Measurements from ENCODE around the gene LDAF1.

LDAF1 gene

DNA sequence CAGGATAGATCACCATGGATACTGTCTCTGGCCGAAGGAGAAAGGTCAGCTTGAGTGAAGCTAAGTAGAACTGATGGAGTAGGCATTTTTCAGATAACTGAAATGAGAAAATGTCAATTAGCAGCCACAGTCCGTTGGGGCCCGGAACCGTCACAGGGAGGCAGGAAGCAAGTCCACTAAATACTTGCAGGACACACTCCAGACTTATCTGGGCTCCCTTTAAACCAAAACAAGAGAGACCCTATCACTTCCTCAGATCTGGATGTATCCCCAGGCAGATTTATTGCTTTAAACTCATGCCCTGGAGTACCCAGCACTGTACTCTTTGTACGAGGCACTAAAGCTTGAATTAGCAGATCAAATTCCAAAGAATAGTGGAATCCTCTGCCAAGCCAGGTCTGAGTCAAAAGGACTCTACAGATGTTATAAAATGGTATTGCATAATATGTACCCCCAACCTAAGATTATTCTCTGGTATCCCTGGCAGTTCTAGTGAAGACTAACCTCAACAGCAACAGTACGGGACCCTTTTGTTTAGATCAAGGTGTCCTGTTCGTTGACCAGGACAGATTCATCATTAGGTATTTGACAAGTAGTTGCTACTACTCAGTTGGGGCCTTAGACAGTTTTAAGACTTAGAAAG is 44.8 kb downstream of the LDAF1 start:
- TF ChIP-seq TAF1 (IDR thresholded peaks at IDR 0.05; ENCODE audit: borderline replicate concordance, low read depth, low read length) (no peak), POLR2A (IDR thresholded peaks at IDR 0.05; ENCODE audit: low read depth, low read length) (no peak), POLR2AphosphoS5 (IDR thresholded peaks at IDR 0.05; ENCODE audit: low read depth, low read length) (no peak)
- no peak for DNase-seq (ENCODE audit: insufficient read length)
- FAIRE-seq = no peak

DNA sequence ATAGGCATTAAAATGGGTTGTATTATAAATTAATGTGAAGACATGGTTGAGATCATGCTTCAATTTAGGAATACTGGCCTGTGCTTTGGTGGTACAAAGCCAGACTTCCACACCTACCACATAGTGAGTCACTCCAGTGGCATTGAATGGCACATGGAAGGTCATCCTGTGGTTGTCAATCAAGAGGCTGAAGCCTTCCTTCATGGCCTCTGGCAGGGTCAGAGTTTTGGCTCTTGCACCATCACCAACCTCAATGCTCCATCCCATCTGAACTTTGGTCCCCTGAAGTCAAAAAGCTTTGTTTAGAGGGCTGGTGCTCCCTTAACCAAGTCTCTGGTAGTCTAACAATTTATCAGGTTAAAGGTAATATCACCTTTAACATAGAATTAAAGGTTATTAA is 46.8 kb downstream of the LDAF1 start:
- FAIRE-seq = no peak
- TF ChIP-seq POLR2AphosphoS5 (IDR thresholded peaks at IDR 0.05; ENCODE audit: low read depth, low read length) = no peak
- TF ChIP-seq TAF1 (IDR thresholded peaks at IDR 0.05; ENCODE audit: borderline replicate concordance, low read depth, low read length) = no peak
- no peak for TF ChIP-seq POLR2A (IDR thresholded peaks at IDR 0.05; ENCODE audit: low read depth, low read length)
- DNase-seq (ENCODE audit: insufficient read length) = no peak

DNA sequence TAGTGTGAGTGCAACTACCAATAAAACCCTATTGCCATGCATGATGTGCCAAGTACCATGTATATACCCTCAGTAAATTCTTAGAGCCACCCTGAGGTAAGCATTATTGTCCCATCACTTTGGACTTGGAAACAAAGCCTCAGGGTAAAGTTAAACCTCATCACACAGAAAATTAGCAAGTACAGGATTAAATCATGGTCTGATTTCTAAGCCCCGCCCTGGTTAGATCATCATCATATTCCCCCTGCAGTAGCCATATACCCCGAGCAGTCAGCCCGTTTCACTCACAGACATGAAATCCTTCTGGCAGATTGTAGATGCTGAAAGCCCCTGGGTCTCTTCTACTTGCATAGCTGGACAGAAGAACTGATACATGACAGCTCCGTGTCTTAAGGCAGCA is 48.1 kb downstream of the LDAF1 start:
- FAIRE-seq (no peak), DNase-seq (ENCODE audit: insufficient read length) (no peak)
- no peak for TF ChIP-seq POLR2AphosphoS5 (IDR thresholded peaks at IDR 0.05; ENCODE audit: low read depth, low read length)
- no peak for TF ChIP-seq TAF1 (IDR thresholded peaks at IDR 0.05; ENCODE audit: borderline replicate concordance, low read depth, low read length)
- TF ChIP-seq POLR2A (IDR thresholded peaks at IDR 0.05; ENCODE audit: low read depth, low read length) = no peak

DNA sequence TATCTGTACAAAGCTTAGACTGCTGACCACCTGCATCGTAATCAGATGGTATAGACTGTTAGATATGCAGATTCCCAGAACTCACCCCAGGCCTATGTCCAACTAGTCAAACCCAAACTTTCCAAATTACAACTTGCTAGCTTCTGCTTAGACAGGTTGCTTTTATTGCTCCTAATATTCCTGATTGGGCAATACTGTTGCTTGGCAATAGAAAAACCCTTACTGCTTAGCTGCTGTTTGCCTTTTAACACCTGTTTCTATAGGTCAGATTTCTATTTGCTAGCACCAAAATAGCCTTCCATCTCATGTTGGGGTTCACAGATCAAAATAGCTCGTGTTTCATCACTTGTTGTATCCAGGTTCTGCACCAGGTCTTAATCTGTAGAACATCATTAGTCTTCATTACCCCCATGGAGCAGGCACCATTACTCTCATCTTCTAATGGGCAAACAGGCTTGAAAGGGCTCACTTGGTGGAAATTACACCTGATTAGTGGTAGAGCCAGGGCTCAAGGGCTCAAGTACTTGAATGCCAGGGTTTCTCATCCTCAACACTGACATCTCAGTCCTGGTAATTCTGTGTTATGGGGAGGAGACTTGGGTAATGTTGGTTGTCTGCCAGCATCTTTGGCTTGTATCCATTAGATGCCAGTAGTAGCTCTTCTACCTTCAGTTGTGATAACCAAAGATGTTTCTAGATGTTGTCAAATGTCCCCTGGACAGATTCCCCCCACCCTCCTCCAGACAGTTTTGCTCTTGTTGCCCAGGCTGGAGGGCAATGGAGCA is 50.2 kb downstream of the LDAF1 start:
- no peak for FAIRE-seq
- TF ChIP-seq TAF1 (IDR thresholded peaks at IDR 0.05; ENCODE audit: borderline replicate concordance, low read depth, low read length) (no peak), POLR2A (IDR thresholded peaks at IDR 0.05; ENCODE audit: low read depth, low read length) (no peak), POLR2AphosphoS5 (IDR thresholded peaks at IDR 0.05; ENCODE audit: low read depth, low read length) (no peak)
- no peak for DNase-seq (ENCODE audit: insufficient read length)

DNA sequence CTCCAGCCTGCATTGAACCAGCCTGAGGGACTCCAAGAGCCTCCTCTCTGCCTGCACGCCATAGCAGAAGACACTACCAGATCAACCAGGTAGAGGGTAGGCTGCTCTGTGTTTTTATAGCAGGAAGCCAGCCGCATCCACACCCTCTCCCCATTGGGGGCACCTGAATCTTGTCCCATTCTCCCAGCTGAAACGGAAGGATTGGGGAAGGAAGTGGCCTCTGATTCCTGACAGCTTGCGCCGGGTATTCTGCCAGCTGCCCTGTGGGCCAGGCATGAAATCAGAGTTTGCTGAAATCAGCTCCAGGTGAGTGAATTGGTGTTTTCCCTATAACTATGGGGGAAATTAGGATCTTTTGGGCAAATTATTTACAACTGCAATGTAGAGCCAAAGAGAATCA is 53.0 kb downstream of the LDAF1 start, which contains the start of gene ZP2:
TSS of gene ZP2 (minus strand) at position 89 of the 400 bp plus-strand sequence. CDS start at position 62, 27 bp downstream.
- FAIRE-seq = no peak
- no peak for DNase-seq (ENCODE audit: insufficient read length)
- no peak for TF ChIP-seq TAF1 (IDR thresholded peaks at IDR 0.05; ENCODE audit: borderline replicate concordance, low read depth, low read length)
- TF ChIP-seq POLR2AphosphoS5 (IDR thresholded peaks at IDR 0.05; ENCODE audit: low read depth, low read length) = no peak

DNA sequence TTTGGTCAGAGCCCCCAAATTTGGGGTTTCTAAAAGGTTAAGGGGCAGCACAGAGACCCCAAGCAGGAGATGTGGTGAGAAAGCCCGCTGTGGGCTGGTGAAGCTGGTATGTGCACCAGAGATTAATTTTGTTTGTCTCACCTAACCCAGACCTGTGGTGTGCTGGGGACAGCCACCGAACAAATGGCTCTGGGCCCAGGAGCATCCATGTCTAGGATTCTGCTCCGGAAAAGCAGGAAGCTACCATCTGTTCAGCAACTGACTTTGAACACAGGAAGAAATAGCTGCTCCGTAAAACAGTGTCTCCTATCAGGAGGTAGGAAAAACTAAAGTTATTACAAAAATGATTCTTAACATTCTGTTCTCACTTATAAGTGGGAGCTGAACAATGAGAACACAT is 55.6 kb downstream of the LDAF1 start:
- no peak for DNase-seq (ENCODE audit: insufficient read length)
- TF ChIP-seq POLR2AphosphoS5 (IDR thresholded peaks at IDR 0.05; ENCODE audit: low read depth, low read length) = no peak
- no peak for TF ChIP-seq TAF1 (IDR thresholded peaks at IDR 0.05; ENCODE audit: borderline replicate concordance, low read depth, low read length)
- no peak for TF ChIP-seq POLR2A (IDR thresholded peaks at IDR 0.05; ENCODE audit: low read depth, low read length)
- FAIRE-seq = no peak

DNA sequence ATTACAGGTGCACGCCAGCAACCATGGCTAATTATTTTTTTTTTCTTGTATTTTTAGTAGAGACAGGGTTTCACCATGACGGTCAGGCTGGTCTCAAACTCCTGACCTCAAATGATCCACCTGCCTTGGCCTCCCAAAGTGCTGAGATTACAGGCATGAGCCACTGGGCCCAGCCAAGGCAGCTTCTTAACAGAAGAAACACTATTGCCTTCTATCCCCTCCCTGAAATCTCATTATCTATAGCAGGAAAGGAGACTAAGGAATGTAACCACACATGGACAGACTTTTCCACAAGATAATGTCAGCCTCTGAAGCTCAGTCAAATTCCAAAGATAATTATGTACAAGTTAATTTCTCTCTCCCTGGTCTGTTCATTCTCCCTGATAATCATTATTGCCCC is 58.6 kb downstream of the LDAF1 start:
- DNase-seq (ENCODE audit: insufficient read length) (no peak), FAIRE-seq (no peak)
- TF ChIP-seq TAF1 (IDR thresholded peaks at IDR 0.05; ENCODE audit: borderline replicate concordance, low read depth, low read length) = no peak
- TF ChIP-seq POLR2AphosphoS5 (IDR thresholded peaks at IDR 0.05; ENCODE audit: low read depth, low read length) = no peak
- no peak for TF ChIP-seq POLR2A (IDR thresholded peaks at IDR 0.05; ENCODE audit: low read depth, low read length)

DNA sequence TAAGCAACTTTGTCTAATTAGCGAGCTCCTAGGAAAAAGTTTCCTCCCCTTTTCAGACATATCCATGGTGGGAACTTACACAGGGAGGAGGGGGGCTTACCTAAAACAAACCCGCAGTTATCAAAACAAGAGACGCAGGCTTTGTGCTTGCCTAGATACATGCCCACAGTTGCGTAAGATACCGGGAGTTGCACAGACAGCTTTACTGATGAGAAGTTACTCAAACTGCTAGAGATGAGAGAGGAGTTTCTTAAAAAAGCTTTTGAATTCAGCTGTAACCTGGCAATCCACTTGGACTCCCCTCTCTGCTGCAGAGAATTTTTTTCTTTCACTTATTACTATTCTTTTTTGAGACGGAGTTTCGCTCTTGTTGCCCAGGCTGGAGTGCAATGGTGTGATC is 59.7 kb downstream of the LDAF1 start:
- DNase-seq (ENCODE audit: insufficient read length) (no peak), FAIRE-seq (no peak)
- TF ChIP-seq POLR2A (IDR thresholded peaks at IDR 0.05; ENCODE audit: low read depth, low read length) = no peak
- TF ChIP-seq TAF1 (IDR thresholded peaks at IDR 0.05; ENCODE audit: borderline replicate concordance, low read depth, low read length) = no peak
- TF ChIP-seq POLR2AphosphoS5 (IDR thresholded peaks at IDR 0.05; ENCODE audit: low read depth, low read length) = no peak

DNA sequence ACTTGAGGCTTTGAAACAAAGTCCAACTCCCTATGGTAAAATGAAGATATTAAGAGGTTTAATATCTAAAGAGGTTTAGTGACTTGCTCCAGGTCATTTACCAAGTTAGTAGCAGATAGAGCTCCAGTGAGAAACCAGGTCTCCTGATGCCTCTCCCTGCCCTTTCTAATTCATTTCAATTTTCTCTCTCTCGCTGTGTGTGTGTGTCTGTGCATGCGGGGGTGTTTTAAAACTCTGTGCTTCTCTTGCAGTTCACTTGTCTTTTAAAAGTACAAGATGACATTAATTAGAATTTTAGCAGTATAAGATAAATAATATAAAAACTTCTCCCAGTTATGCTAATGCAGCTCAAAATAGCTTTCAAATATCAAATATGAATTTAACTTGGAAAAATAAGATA is 61.1 kb downstream of the LDAF1 start:
- TF ChIP-seq POLR2AphosphoS5 (IDR thresholded peaks at IDR 0.05; ENCODE audit: low read depth, low read length) = no peak
- TF ChIP-seq TAF1 (IDR thresholded peaks at IDR 0.05; ENCODE audit: borderline replicate concordance, low read depth, low read length) = no peak
- TF ChIP-seq POLR2A (IDR thresholded peaks at IDR 0.05; ENCODE audit: low read depth, low read length) = no peak
- no peak for DNase-seq (ENCODE audit: insufficient read length)
- no peak for FAIRE-seq

DNA sequence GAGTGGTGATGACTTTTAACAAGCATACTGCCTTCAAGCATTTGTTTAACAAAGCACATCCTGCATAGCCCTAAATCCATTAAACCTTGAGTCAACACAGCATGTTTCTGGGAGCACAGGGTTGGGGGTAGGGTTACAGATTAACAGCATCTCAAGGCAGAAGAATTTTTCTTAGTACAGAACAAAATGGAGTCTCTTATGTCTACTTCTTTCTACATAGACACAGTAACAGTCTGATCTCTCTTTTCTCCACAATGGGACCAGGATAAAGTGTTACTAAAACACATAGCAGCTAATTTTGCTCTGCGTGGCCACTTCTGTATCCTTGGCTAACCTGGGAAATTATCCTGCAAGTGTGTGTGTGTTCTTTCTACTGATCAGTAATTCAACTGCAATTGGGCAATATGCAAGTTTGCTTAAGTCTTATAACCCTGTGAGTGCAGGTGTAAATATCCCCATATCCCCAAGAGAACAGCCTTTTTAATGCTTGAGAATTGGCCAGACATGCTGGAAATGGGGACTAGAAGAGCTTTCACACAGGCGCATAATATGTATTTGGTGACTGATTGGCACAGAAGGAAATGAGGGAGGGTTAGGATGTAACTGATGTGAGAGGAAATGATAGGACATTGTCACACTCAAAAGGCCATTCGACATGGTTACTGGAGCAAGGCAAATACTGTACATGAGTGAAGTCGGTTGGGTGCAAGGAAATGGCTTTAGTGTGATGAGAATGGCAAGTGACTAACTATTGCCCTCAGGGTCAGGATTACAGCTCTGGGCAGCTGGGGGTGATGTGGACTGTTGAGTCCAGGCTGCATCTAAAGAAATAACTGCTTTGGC is 64.2 kb downstream of the LDAF1 start:
- no peak for DNase-seq (ENCODE audit: insufficient read length)
- TF ChIP-seq TAF1 (IDR thresholded peaks at IDR 0.05; ENCODE audit: borderline replicate concordance, low read depth, low read length) (no peak), POLR2A (IDR thresholded peaks at IDR 0.05; ENCODE audit: low read depth, low read length) (no peak), POLR2AphosphoS5 (IDR thresholded peaks at IDR 0.05; ENCODE audit: low read depth, low read length) (no peak)
- no peak for FAIRE-seq

DNA sequence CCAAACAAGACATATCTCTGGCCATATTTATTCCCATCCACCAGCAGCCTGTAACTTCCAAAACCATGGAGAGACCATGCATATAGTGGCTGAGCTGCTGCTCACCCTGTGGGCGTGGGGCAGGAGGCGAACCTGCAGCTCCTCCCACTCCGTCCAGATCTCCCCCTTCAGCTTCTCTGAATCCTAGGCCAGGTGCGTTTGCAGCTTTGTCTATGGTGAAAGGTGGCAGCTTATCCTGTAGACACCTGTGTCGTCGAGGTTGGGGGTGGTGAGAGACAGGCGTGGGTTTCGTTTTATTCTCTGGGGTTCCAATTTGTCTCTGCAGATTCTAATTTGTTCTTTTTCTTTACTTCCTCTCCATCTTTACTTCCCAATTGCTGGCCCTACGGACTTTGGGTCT is 65.3 kb downstream of the LDAF1 start:
- no peak for DNase-seq (ENCODE audit: insufficient read length)
- no peak for FAIRE-seq
- TF ChIP-seq POLR2A (IDR thresholded peaks at IDR 0.05; ENCODE audit: low read depth, low read length) = no peak
- TF ChIP-seq TAF1 (IDR thresholded peaks at IDR 0.05; ENCODE audit: borderline replicate concordance, low read depth, low read length) = no peak
- no peak for TF ChIP-seq POLR2AphosphoS5 (IDR thresholded peaks at IDR 0.05; ENCODE audit: low read depth, low read length)
